ENCODE measurements around the gene NPM1.

GRCh38 chr5:171387345-171387969, at the start of gene NPM1:
- TF ChIP-seq, protein P1, sequence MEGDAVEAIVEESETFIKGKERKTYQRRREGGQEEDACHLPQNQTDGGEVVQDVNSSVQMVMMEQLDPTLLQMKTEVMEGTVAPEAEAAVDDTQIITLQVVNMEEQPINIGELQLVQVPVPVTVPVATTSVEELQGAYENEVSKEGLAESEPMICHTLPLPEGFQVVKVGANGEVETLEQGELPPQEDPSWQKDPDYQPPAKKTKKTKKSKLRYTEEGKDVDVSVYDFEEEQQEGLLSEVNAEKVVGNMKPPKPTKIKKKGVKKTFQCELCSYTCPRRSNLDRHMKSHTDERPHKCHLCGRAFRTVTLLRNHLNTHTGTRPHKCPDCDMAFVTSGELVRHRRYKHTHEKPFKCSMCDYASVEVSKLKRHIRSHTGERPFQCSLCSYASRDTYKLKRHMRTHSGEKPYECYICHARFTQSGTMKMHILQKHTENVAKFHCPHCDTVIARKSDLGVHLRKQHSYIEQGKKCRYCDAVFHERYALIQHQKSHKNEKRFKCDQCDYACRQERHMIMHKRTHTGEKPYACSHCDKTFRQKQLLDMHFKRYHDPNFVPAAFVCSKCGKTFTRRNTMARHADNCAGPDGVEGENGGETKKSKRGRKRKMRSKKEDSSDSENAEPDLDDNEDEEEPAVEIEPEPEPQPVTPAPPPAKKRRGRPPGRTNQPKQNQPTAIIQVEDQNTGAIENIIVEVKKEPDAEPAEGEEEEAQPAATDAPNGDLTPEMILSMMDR (conservative IDR thresholded peaks at IDR 0.05; ENCODE audit: low read depth, low read length) = no peak
- TF ChIP-seq EZH2 (IDR thresholded peaks at IDR 0.05; ENCODE audit: borderline replicate concordance, low read depth, low read length, poor library complexity, severe bottlenecking) = no peak
